ENCODE data around the gene GRAP. TPM values are rescaled to one million over a fixed set of nuclear protein-coding genes. Genes with fewer than 3 reads are reported as not detected.

Gene GRAP
- total and polyA plus RNA-seq, 2 donors, result 4.2 to 4.5 TPM

- Histone ChIP-seq H3K36me3 (ENCODE audit: insufficient read depth) (no peaks in the 10 kb centered on the region), H3K27ac (ENCODE audit: low read depth) (no peak overlapping the region), H3K4me3 (ENCODE audit: low read depth, low read length) (no peak overlapping the region), H3K4me1 (ENCODE audit: insufficient read depth) (no peaks in the 10 kb centered on the region)
- 55% methylated on average over 27 of the region's 27 CpGs for WGBS
- DNase-seq (ENCODE audit: extremely low spot score), result no peak
These were observed 27.5 kb downstream of the GRAP start for GRCh38 chr17:19019041-19019941.

DNA sequence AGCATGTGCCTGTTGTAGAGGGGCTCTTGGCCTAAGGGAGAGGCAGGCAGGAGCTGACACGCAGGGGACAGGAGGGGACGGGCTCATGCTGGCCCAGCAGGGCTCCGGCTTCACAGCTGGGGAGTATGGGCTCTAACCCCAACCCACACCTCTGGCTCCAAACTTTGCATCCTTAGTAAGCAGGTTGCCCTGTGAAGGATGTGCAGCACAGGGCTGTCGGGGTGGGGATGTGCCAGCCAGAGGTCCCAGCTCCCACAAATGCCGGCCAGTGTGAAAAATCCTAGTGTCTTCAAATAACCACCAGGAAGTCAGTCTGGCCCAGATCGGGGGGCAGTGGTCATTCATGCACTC, 28.2 kb downstream of the GRAP start:
- no peak for DNase-seq (ENCODE audit: extremely low spot score)
- 86% methylated on average over 6 of the region's 6 CpGs for WGBS
- no peaks in the 10 kb centered on the region for H3K4me1 ChIP-seq (ENCODE audit: insufficient read depth)

GRCh38 chr17:19017804-19018599, 28.8 kb downstream of the GRAP start:
- no peak for DNase-seq (ENCODE audit: extremely low spot score)
- H3K36me3 ChIP-seq (ENCODE audit: insufficient read depth), result no peaks in the 10 kb centered on the region
- H3K27ac ChIP-seq (ENCODE audit: low read depth), result no peak overlapping the region
- no peaks in the 10 kb centered on the region for H3K4me1 ChIP-seq (ENCODE audit: insufficient read depth)
- WGBS, result 88% methylated on average over 16 of the region's 16 CpGs
- no peak overlapping the region for H3K4me3 ChIP-seq (ENCODE audit: low read depth, low read length)

More for the DNA sequence above, 28.2 kb downstream of the GRAP start:
- no peak overlapping the region for H3K4me3 ChIP-seq (ENCODE audit: low read depth, low read length)
- H3K27ac ChIP-seq (ENCODE audit: low read depth), result no peak overlapping the region
- no peaks in the 10 kb centered on the region for H3K36me3 ChIP-seq (ENCODE audit: insufficient read depth)

DNA sequence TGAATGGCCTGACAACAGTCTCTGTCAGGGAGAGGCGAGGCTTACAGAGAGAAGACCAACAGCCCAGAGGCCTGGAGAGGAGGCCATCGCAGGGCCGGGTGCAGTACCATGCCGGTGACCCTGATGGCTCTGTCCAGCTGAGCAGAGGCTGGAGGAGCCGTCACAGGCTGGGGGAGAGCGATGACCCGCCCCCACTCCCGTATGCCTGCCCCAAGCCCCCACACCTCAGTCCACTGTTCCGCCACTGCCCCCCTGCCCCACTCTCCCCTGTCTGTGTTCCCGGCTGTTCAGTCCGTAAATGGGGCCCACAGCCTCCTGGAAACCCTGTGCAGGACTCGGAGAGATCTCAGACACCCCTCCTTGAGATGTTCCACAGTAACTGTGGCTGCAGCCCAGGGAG, 29.4 kb downstream of the GRAP start:
- no peak for DNase-seq (ENCODE audit: extremely low spot score)
- Histone ChIP-seq H3K4me3 (ENCODE audit: low read depth, low read length) (no peak overlapping the region), H3K27ac (ENCODE audit: low read depth) (no peak overlapping the region), H3K36me3 (ENCODE audit: insufficient read depth) (no peaks in the 10 kb centered on the region), H3K4me1 (ENCODE audit: insufficient read depth) (no peaks in the 10 kb centered on the region)
- 75% methylated on average over 12 of the region's 12 CpGs for WGBS

DNA sequence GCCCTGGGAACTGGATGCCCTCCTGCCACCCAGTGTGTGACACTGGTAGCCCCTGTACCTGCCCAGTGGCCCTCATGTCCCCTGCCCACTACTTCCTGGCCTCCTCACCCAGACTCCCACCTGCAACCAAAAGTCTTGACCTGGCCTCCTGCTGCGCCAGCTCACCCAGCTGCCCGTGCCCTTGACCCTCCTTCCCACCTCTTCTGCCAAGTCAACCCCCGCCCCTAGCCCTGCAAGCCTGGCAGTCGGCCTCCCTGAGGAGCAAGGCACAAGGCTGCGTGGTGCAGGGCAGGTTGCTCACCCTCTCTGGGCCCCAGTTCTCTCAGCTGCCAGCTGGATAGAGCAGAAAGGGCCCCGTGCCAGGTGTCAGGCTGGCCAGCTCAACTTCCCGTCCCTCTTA, 29.9 kb downstream of the GRAP start:
- H3K4me1 ChIP-seq (ENCODE audit: insufficient read depth), result no peaks in the 10 kb centered on the region
- H3K27ac ChIP-seq (ENCODE audit: low read depth), result no peak overlapping the region
- H3K4me3 ChIP-seq (ENCODE audit: low read depth, low read length), result no peak overlapping the region
- no peaks in the 10 kb centered on the region for H3K36me3 ChIP-seq (ENCODE audit: insufficient read depth)
- WGBS, result 66% methylated on average over 7 of the region's 7 CpGs
- DNase-seq (ENCODE audit: extremely low spot score), result no peak

GRCh38 chr17:19016297-19016696, 30.5 kb downstream of the GRAP start:
- Histone ChIP-seq H3K4me1 (ENCODE audit: insufficient read depth) (no peaks in the 10 kb centered on the region), H3K4me3 (ENCODE audit: low read depth, low read length) (no peak overlapping the region), H3K27ac (ENCODE audit: low read depth) (no peak overlapping the region), H3K36me3 (ENCODE audit: insufficient read depth) (no peaks in the 10 kb centered on the region)
- WGBS, result 87% methylated on average over 8 of the region's 8 CpGs
- DNase-seq (ENCODE audit: extremely low spot score), result no peak

DNA sequence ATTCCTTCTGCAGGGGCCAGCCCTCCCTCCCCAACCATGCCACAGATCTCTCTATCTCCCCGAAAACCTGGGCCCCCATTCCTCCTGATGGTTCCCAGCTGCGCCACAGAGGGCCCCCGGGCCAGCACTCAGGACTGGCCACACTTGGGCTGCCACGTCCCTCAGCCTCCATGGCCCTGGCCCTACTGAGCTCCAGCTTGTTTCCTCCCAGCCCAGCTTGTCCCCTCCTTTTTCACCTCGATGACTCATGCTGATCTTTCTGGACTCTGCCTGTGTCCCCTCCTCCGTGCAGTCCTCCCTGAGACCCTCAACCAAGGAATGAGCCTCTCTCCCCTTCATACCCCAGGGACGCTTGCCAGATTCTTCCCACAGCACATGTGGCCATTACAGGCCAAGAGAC, 31.3 kb downstream of the GRAP start:
- WGBS, result 82% methylated on average over 7 of the region's 7 CpGs
- Histone ChIP-seq H3K36me3 (ENCODE audit: insufficient read depth) (no peaks in the 10 kb centered on the region), H3K4me1 (ENCODE audit: insufficient read depth) (no peaks in the 10 kb centered on the region), H3K27ac (ENCODE audit: low read depth) (no peak overlapping the region), H3K4me3 (ENCODE audit: low read depth, low read length) (no peak overlapping the region)
- no peak for DNase-seq (ENCODE audit: extremely low spot score)

GRCh38 chr17:19014628-19015215, 32.0 kb downstream of the GRAP start:
- Histone ChIP-seq H3K27ac (ENCODE audit: low read depth) (no peak overlapping the region), H3K36me3 (ENCODE audit: insufficient read depth) (no peaks in the 10 kb centered on the region), H3K4me3 (ENCODE audit: low read depth, low read length) (no peak overlapping the region), H3K4me1 (ENCODE audit: insufficient read depth) (no peaks in the 10 kb centered on the region)
- no peak for DNase-seq (ENCODE audit: extremely low spot score)
- 82% methylated on average over 29 of the region's 29 CpGs for WGBS

GRCh38 chr17:19013806-19014627, 32.7 kb downstream of the GRAP start:
- Histone ChIP-seq H3K36me3 (ENCODE audit: insufficient read depth) (no peaks in the 10 kb centered on the region), H3K27ac (ENCODE audit: low read depth) (no peak overlapping the region), H3K4me1 (ENCODE audit: insufficient read depth) (no peaks in the 10 kb centered on the region), H3K4me3 (ENCODE audit: low read depth, low read length) (no peak overlapping the region)
- no peak for DNase-seq (ENCODE audit: extremely low spot score)
- WGBS, result 94% methylated on average over 11 of the region's 11 CpGs

DNA sequence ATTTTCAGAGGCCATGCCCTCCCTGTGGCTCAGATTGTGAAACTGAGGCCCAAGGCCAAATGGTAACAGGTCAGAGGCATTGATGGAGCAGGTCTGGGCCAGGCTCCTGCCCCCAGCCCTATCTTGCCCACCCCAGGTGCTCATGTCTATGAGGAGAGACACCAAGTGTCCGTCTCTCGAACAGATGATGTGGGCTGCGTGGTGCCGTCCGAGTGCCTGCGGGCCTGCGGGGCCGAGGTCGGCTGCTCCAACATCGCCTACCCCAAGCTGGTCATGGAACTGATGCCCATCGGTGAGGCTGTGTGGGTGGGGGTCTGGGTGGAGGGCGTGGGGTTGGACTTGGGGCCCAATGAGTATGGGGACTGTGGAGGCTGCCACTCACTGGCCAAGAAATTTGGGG, 33.5 kb downstream of the GRAP start:
- no peak for DNase-seq (ENCODE audit: extremely low spot score)
- Histone ChIP-seq H3K4me3 (ENCODE audit: low read depth, low read length) (no peak overlapping the region), H3K27ac (ENCODE audit: low read depth) (no peak overlapping the region), H3K4me1 (ENCODE audit: insufficient read depth) (no peaks in the 10 kb centered on the region), H3K36me3 (ENCODE audit: insufficient read depth) (no peaks in the 10 kb centered on the region)
- 97% methylated on average over 12 of the region's 12 CpGs for WGBS

DNA sequence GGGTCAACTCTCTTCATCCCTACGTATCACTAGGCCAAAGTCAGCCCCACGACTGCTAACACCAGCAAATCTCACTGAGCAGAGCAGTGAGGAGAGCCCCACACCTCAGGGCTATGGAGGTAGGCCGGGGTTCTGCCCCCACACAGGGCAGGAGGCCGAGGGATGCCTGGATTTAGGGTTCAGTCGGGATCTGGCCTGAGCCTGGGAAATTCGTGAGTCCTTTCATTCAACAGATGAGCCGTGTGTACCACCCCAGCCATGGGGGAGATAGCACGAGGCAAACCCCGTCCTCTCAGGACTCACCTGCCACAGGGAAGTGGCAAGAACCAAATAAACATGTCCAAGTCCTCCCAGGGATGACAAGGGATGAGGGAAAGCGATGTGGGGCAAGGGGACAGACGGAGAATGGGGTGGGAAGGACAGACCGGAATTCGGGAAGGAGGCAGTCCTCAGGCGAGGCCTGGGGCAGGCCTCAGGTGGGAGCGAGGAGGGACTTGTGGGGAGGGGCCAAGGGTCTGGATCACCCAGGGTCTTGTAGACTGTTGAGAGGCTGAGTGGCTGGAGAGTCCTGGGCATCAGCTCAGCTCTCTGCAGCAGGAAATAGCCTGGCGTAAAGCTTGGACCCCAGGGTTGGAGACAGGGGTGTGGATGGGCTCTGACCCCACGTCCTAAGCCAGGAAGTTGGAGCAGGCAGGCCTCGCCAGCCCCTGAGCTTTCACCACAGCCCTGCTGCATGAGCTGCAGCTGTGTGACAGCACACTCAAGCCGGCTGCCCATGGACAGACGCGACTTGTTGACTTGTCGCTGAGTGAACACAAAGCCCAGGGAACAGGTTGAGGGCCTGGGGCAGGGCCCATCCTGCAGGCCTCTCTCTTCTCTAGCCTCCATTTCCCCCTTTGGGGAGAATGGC, 34.3 kb downstream of the GRAP start:
- no peak overlapping the region for H3K4me3 ChIP-seq (ENCODE audit: low read depth, low read length)
- whole genome bisulfite sequencing, result 93% methylated on average over 22 of the region's 22 CpGs

DNA sequence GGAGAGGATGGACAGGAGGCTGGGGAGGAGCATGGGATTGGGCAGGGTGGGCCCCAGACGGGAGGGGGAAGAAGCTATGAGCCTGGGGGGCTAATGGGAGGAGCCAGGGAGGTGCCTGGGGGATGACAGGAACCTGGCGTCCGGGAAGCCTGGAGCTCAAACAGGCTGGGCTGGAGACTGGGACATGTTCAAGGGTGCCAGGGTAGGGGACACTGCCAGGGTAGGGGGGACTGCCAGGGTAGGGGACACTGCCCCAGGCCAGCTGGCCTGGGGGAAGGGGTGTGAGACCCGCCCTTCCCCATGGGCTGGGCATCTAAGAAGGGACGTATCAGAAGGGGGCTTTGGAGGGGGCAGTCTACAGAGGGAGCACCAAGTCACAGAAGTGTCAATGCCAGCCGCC, 35.2 kb downstream of the GRAP start:
- no peaks in the 10 kb centered on the region for H3K36me3 ChIP-seq (ENCODE audit: insufficient read depth)
- DNase-seq (ENCODE audit: extremely low spot score), result no peak
- no peak overlapping the region for H3K4me3 ChIP-seq (ENCODE audit: low read depth, low read length)
- no peaks in the 10 kb centered on the region for H3K4me1 ChIP-seq (ENCODE audit: insufficient read depth)
- H3K27ac ChIP-seq (ENCODE audit: low read depth), result no peak overlapping the region
- WGBS, result 80% methylated on average over 6 of the region's 6 CpGs

More for the DNA sequence above, 34.3 kb downstream of the GRAP start:
- H3K36me3 ChIP-seq (ENCODE audit: insufficient read depth), result no peaks in the 10 kb centered on the region
- no peak for DNase-seq (ENCODE audit: extremely low spot score)
- H3K4me1 ChIP-seq (ENCODE audit: insufficient read depth), result no peaks in the 10 kb centered on the region
- no peak overlapping the region for H3K27ac ChIP-seq (ENCODE audit: low read depth)

Measured in urinary bladder (tissue), 4 donors.